Activated CD8-positive, alpha-beta T cell treated with anti-CD3 and anti-CD28 coated beads for 36 hours (primary cell): ENCODE measurements around the gene KANSL3. TPM values are rescaled to one million over a fixed set of nuclear protein-coding genes. Genes with fewer than 3 reads are reported as not detected.
A peak's percentile ranks its signal among the peaks of the same experiment; 100 is the strongest.

Experiments used
- ATAC-seq: fragments of 200-7000 bp; cut with Tn5 transposase; one replicate; pipeline ENCODE4 v1.10.0; 2021; ENCODE audit warnings: mild to moderate bottlenecking, moderate library complexity
- CTCF ChIA-PET: fragments of 350-600 bp; sonication (Branson Sonifier 250); formaldehyde crosslinking; loops from one replicate; lab custom pipeline; 2021; ENCODE audit warnings: antibody characterized with exemption; lab: Charles Lee
- POLR2A ChIA-PET: fragments of 350-600 bp; sonication (Branson Sonifier 250); formaldehyde crosslinking; loops from one replicate; lab custom pipeline; 2021; ENCODE audit warnings: antibody characterized with exemption; lab: Charles Lee
- DNase-seq: peaks from one replicate; pipeline ENCODE4 v3.0.0-alpha.2; 2020
- H3K27ac Mint-ChIP-seq: one replicate; pipeline ENCODE4 v1.8.0; 2021; ENCODE audit warnings: mild to moderate bottlenecking, mixed read lengths
- H3K27me3 Mint-ChIP-seq: one replicate; pipeline ENCODE4 v1.8.0; 2021; ENCODE audit warnings: mixed read lengths
- H3K36me3 Mint-ChIP-seq: one replicate; pipeline ENCODE4 v1.8.0; 2021; ENCODE audit warnings: low read depth, mixed read lengths
- H3K4me1 Mint-ChIP-seq: one replicate; pipeline ENCODE4 v1.8.0; 2021; ENCODE audit warnings: low read depth, mixed read lengths
- H3K4me3 Mint-ChIP-seq: one replicate; pipeline ENCODE4 v1.8.0; 2021; ENCODE audit warnings: mild to moderate bottlenecking, moderate library complexity, mixed read lengths
- H3K9me3 Mint-ChIP-seq: one replicate; pipeline ENCODE4 v1.8.0; 2021; ENCODE audit warnings: mixed read lengths
- intact Hi-C: fragments of 100-400 bp; cut with micrococcal nuclease; formaldehyde crosslinking; loops from one replicate; pipeline ENCODE4 v1.10.0; 2022
- total RNA-seq, 2 experiments: library from RNA; stranded (reverse); gene quantifications; one replicate each; pipeline ENCODE4 v1.2.3, GENCODE V29; 2021
- TF ChIP-seq, protein P1 (sequence below): fragments of 200-600 bp; IDR thresholded peaks from one replicate; pipeline ENCODE4 v1.8.0; 2022; ENCODE audit warnings: antibody characterized with exemption, mild to moderate bottlenecking

KANSL3 gene
- total RNA-seq, 2 experiments from 2014 or later, result 37.8 to 39.8 TPM

DNA sequence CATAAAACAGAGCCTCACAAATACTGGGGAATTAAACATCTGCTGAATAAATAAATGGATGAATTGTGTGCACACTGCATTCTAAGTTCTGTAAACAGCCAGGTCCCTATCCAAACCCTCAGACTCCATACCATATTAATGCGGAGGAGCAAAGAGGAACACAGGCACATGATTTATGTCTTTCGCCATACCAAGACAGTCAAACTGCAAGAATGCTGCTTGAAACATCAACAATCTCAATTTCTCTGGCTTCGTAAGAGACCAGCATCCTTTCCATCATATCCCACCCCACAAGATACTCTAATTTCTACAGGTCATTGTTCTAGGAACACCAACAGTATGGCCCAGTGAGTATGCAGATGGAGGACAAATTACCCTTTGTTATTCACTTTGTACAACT, 15.0 kb downstream of the KANSL3 start:
- Mint-ChIP-seq H3K27me3 (no peaks in the 10 kb centered on the region), H3K27ac (no peak overlapping the region), H3K4me3 (no peak overlapping the region), H3K4me1 (peaks cover 15% of the 10 kb centered on the region), H3K9me3 (no peaks in the 10 kb centered on the region), H3K36me3 (peaks cover 18% of the 10 kb centered on the region)
- ATAC-seq, result no peak
- ChIA-PET CTCF (interaction anchor here (0.8 kb wide), 1 partner anchor 69 kb away, joined by 3 read pairs; no protein-coding TSS in a partner anchor), POLR2A (interaction anchor here (1.4 kb wide), 1 partner anchor 14 kb away, joined by 5 read pairs; the partner anchor contains the start of gene KANSL3)
- intact Hi-C loops, result no loop called here
- DNase-seq, result no peak
- TF ChIP-seq, protein P1, sequence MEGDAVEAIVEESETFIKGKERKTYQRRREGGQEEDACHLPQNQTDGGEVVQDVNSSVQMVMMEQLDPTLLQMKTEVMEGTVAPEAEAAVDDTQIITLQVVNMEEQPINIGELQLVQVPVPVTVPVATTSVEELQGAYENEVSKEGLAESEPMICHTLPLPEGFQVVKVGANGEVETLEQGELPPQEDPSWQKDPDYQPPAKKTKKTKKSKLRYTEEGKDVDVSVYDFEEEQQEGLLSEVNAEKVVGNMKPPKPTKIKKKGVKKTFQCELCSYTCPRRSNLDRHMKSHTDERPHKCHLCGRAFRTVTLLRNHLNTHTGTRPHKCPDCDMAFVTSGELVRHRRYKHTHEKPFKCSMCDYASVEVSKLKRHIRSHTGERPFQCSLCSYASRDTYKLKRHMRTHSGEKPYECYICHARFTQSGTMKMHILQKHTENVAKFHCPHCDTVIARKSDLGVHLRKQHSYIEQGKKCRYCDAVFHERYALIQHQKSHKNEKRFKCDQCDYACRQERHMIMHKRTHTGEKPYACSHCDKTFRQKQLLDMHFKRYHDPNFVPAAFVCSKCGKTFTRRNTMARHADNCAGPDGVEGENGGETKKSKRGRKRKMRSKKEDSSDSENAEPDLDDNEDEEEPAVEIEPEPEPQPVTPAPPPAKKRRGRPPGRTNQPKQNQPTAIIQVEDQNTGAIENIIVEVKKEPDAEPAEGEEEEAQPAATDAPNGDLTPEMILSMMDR, result no peak

- POLR2A ChIA-PET, result no interaction called here
- Mint-ChIP-seq H3K9me3 (no peaks in the 10 kb centered on the region), H3K27me3 (no peaks in the 10 kb centered on the region), H3K36me3 (peaks cover 17% of the 10 kb centered on the region), H3K4me3 (no peak overlapping the region), H3K4me1 (peaks cover 13% of the 10 kb centered on the region), H3K27ac (no peak overlapping the region)
- no peak for DNase-seq
- no peak for ATAC-seq
- CTCF ChIA-PET, result no interaction called here
- intact Hi-C loops, result no loop called here
- TF ChIP-seq, protein P1, result no peak
Observed at GRCh38 chr2:96622544-96622943, 15.6 kb downstream of the KANSL3 start.

DNA sequence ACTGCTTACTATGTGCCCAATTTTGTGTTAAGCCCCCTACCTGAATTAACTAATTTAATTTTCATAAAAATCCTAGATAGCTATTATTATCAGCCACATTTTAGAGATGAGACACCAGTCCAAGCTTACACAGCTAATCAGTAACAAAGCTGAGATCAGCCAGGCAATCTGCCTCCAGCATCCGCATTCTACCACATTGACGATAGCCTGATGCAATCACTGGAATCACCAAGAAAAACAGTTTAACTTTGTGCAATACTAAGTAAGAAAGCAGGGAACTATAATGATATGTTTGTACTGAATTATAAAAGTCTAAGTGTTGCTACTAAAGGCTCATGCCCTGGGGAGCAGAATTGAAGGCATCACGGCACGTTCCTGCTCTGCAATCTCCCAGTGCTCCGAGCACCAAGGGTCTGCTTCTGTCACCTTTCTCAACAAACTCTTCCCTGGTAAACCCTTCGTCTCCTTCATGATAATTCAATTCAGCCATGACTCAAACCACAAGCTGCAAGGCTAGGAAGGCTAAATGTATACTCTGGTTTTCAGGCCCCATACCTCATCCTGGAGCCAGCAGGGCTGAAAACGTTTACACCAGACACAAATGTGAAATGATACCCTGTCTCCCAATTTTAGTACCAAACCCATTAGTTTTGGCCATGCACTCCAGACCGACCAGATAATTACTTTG, 19.4 kb downstream of the KANSL3 start:
- CTCF ChIA-PET, result interaction anchor here (1.5 kb wide), 1 partner anchor 182 kb away, joined by 3 read pairs; no protein-coding TSS in a partner anchor
- no peak overlapping the region for H3K4me3 Mint-ChIP-seq
- POLR2A ChIA-PET, result interaction anchor here (0.5 to 1.3 kb wide), 2 partner anchors 9 to 20 kb away, joined by 3 to 5 read pairs; partner anchors contain the start of gene KANSL3
- ATAC-seq (no peak), DNase-seq (no peak)
- intact Hi-C loops, result no loop called here
- H3K4me1 Mint-ChIP-seq, result peaks cover 18% of the 10 kb centered on the region
- H3K9me3 Mint-ChIP-seq, result no peaks in the 10 kb centered on the region
- H3K27ac Mint-ChIP-seq, result no peak overlapping the region
- H3K27me3 Mint-ChIP-seq, result no peaks in the 10 kb centered on the region
- peaks cover 27% of the 10 kb centered on the region for H3K36me3 Mint-ChIP-seq
- TF ChIP-seq, protein P1, result no peak

- POLR2A ChIA-PET, result interaction anchor here (0.6 to 0.9 kb wide), 2 partner anchors 10 to 120 kb away, joined by 3 read pairs; no protein-coding TSS in a partner anchor
- peaks cover 33% of the 10 kb centered on the region for H3K36me3 Mint-ChIP-seq
- CTCF ChIA-PET, result interaction anchor here (1.2 to 1.5 kb wide), 2 partner anchors 183 to 496 kb away, joined by 3 read pairs; partner anchors contain the start of gene ANKRD36
- H3K27ac Mint-ChIP-seq, result peak overlapping the region; percentile 82
- intact Hi-C loops, result no loop called here
- DNase-seq (no peak), ATAC-seq (no peak)
- TF ChIP-seq, protein P1, result no peak
- no peaks in the 10 kb centered on the region for H3K27me3 Mint-ChIP-seq
- H3K4me1 Mint-ChIP-seq, result peaks cover 18% of the 10 kb centered on the region
- H3K9me3 Mint-ChIP-seq, result no peaks in the 10 kb centered on the region
- no peak overlapping the region for H3K4me3 Mint-ChIP-seq
Observed at GRCh38 chr2:96617012-96617411, 21.1 kb downstream of the KANSL3 start.

DNA sequence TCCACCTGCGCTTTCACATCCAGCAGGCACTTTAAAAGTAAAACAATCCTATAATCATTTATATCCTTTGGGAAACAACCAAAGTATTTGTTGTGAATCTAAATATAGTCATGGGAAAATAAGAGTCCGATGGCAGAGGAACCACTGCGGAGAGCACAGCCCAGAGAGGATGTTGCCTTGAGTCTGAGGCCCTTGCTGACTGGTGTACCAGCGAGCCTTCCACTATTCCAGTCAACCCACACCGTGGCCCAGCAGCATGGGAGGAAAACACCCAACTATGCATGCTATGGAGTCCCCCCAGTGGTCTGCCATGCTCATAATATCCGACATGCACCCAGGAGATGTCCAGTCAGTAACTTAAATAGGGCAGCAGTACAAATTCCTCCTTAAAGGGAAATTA, 21.6 kb downstream of the KANSL3 start:
- ATAC-seq (no peak), DNase-seq (no peak)
- peaks cover 18% of the 10 kb centered on the region for H3K4me1 Mint-ChIP-seq
- CTCF ChIA-PET, result interaction anchor here (1.2 kb wide), 1 partner anchor 496 kb away, joined by 3 read pairs; the partner anchor contains the start of gene ANKRD36
- H3K9me3 Mint-ChIP-seq, result no peaks in the 10 kb centered on the region
- intact Hi-C loops, result no loop called here
- peak overlapping the region; percentile 82 for H3K27ac Mint-ChIP-seq
- POLR2A ChIA-PET, result interaction anchor here (1.1 kb wide), 1 partner anchor 190 kb away, joined by 4 read pairs; no protein-coding TSS in a partner anchor
- no peaks in the 10 kb centered on the region for H3K27me3 Mint-ChIP-seq
- H3K36me3 Mint-ChIP-seq, result peaks cover 34% of the 10 kb centered on the region
- TF ChIP-seq, protein P1, result no peak
- H3K4me3 Mint-ChIP-seq, result no peak overlapping the region
